H9 (cell line): ENCODE results near the gene CCNL1. TPM values are rescaled to one million over a fixed set of nuclear protein-coding genes. Genes with fewer than 3 reads are reported as not detected.

Experiments
- DNase-seq: peaks from one replicate; pipeline ENCODE4 v3.0.0-alpha.2; 2017
- H2AFZ ChIP-seq: one replicate; pipeline ENCODE4 v1.6.1; 2013; ENCODE audit warnings: mild to moderate bottlenecking, low read length, control low read depth, moderate library complexity
- H2AK5ac ChIP-seq: 2 replicates; pipeline ENCODE4 v1.6.1; 2013; ENCODE audit warnings: low read length, control low read depth, mixed read lengths; ENCODE audit not compliant: insufficient read length
- H2BK120ac ChIP-seq: one replicate; pipeline ENCODE4 v1.6.1; 2013; ENCODE audit warnings: low read depth, mild to moderate bottlenecking, low read length, control low read depth, inconsistent platforms; ENCODE audit not compliant: poor library complexity, severe bottlenecking
- H2BK12ac ChIP-seq: 2 replicates; pipeline ENCODE4 v1.6.1; 2013; ENCODE audit warnings: low read length, control low read depth, mixed read lengths, low read depth; ENCODE audit not compliant: insufficient read length
- H2BK15ac ChIP-seq: 2 replicates; pipeline ENCODE4 v1.6.1; 2013; ENCODE audit warnings: low read depth, low read length, control low read depth
- H2BK20ac ChIP-seq: one replicate; pipeline ENCODE4 v1.6.1; 2013; ENCODE audit warnings: low read depth, mild to moderate bottlenecking, low read length, control low read depth, inconsistent platforms; ENCODE audit not compliant: poor library complexity, severe bottlenecking
- H2BK5ac ChIP-seq: 2 replicates; pipeline ENCODE4 v1.6.1; 2013; ENCODE audit warnings: low read length, control low read depth, mixed read lengths; ENCODE audit not compliant: insufficient read length
- H3K14ac ChIP-seq: 2 replicates; pipeline ENCODE4 v1.6.1; 2013; ENCODE audit warnings: low read length, control low read depth; ENCODE audit not compliant: insufficient read depth
- H3K18ac ChIP-seq: 2 replicates; pipeline ENCODE4 v1.6.1; 2013; ENCODE audit warnings: low read depth, mild to moderate bottlenecking, mixed read lengths, low read length, control low read depth; ENCODE audit not compliant: insufficient read length
- H3K23ac ChIP-seq: 2 replicates; pipeline ENCODE4 v1.6.1; 2013; ENCODE audit warnings: low read length, control low read depth, mixed read lengths, low read depth; ENCODE audit not compliant: insufficient read length
- H3K23me2 ChIP-seq: 2 replicates; pipeline ENCODE4 v1.6.1; 2013; ENCODE audit warnings: low read depth, mild to moderate bottlenecking, mixed read lengths, low read length, control low read depth; ENCODE audit not compliant: insufficient read length, poor library complexity, severe bottlenecking
- H3K27ac ChIP-seq: 2 replicates; pipeline ENCODE4 v1.5.1; 2013; ENCODE audit warnings: low read length, control low read depth, mixed read lengths, low read depth; ENCODE audit not compliant: insufficient read length
- H3K27me3 ChIP-seq: 2 replicates; pipeline ENCODE4 v1.6.1; 2013; ENCODE audit warnings: low read length, control low read depth, inconsistent platforms; ENCODE audit not compliant: insufficient read depth
- H3K4ac ChIP-seq: 2 replicates; pipeline ENCODE4 v1.6.1; 2013; ENCODE audit warnings: low read depth, mild to moderate bottlenecking, control low read depth, inconsistent platforms, low read length, moderate library complexity
- H3K4me1 ChIP-seq: 2 replicates; pipeline ENCODE4 v1.6.1; 2013; ENCODE audit warnings: low read length, control low read depth, inconsistent platforms; ENCODE audit not compliant: insufficient read depth
- H3K4me2 ChIP-seq: 2 replicates; pipeline ENCODE4 v1.6.1; 2013; ENCODE audit warnings: low read length, control low read depth, mixed read lengths; ENCODE audit not compliant: insufficient read length, insufficient read depth
- H3K56ac ChIP-seq: 2 replicates; pipeline ENCODE4 v1.6.1; 2013; ENCODE audit warnings: low read depth, mild to moderate bottlenecking, mixed read lengths, low read length, control low read depth; ENCODE audit not compliant: insufficient read length
- H3K79me1 ChIP-seq: 2 replicates; pipeline ENCODE4 v1.6.1; 2013; ENCODE audit warnings: low read depth, mild to moderate bottlenecking, moderate library complexity, low read length, control low read depth, inconsistent platforms; ENCODE audit not compliant: insufficient read depth, poor library complexity, severe bottlenecking
- H3K79me2 ChIP-seq: 2 replicates; pipeline ENCODE4 v1.6.1; 2013; ENCODE audit warnings: low read length, control low read depth, inconsistent platforms; ENCODE audit not compliant: insufficient read depth
- H3K9ac ChIP-seq: 2 replicates; pipeline ENCODE4 v1.6.1; 2013; ENCODE audit warnings: low read length, control low read depth, mixed read lengths; ENCODE audit not compliant: insufficient read length; ENCODE audit errors: extremely low read depth
- H3K9me3 ChIP-seq: one replicate; pipeline ENCODE4 v1.6.1; 2013; ENCODE audit warnings: low read depth, low read length, inconsistent platforms; ENCODE audit not compliant: control insufficient read depth
- H3T11ph ChIP-seq: one replicate; pipeline ENCODE4 v1.6.1; 2013; ENCODE audit warnings: mild to moderate bottlenecking, low read length, control low read depth, inconsistent platforms
- H4K20me1 ChIP-seq: one replicate; pipeline ENCODE4 v1.6.1; 2013; ENCODE audit not compliant: control insufficient read depth, insufficient read length, insufficient read depth
- H4K5ac ChIP-seq: 2 replicates; pipeline ENCODE4 v1.6.1; 2013; ENCODE audit warnings: low read depth, mild to moderate bottlenecking, mixed read lengths, low read length, control low read depth; ENCODE audit not compliant: insufficient read length
- H4K8ac ChIP-seq: replicated peaks from 2 replicates; pipeline ENCODE4 v1.6.1; 2013; ENCODE audit warnings: low read length, control low read depth, mixed read lengths, low read depth; ENCODE audit not compliant: insufficient read length
- H4K91ac ChIP-seq: 2 replicates; pipeline ENCODE4 v1.6.1; 2013; ENCODE audit warnings: low read depth, mild to moderate bottlenecking, moderate library complexity, mixed read lengths, low read length, control low read depth; ENCODE audit not compliant: insufficient read length
- H3K27ac Mint-ChIP-seq, 3 experiments: 2 replicates in 2 of 3; 3 replicates in 1 of 3; pipeline ENCODE4 v1.8.0; 2020 to 2021; ENCODE audit warnings: mixed read lengths in 3 of 3, mild to moderate bottlenecking in 1 of 3, moderate library complexity in 1 of 3
- H3K27me3 Mint-ChIP-seq: 2 replicates; pipeline ENCODE4 v1.8.0; 2021; ENCODE audit warnings: low read depth, mild to moderate bottlenecking, moderate library complexity, mixed read lengths
- H3K36me3 Mint-ChIP-seq, 3 experiments: 2 replicates in 2 of 3; 3 replicates in 1 of 3; pipeline ENCODE4 v1.8.0; 2020 to 2021; ENCODE audit warnings: low read depth in 3 of 3, mixed read lengths in 3 of 3; ENCODE audit not compliant: insufficient read depth in 1 of 3
- H3K4me1 Mint-ChIP-seq, 2 experiments: 2 replicates each; pipeline ENCODE4 v1.8.0; 2020; ENCODE audit warnings: mixed read lengths in 2 of 2
- H3K4me3 Mint-ChIP-seq, 2 experiments: 2 replicates in 1 of 2; 3 replicates in 1 of 2; pipeline ENCODE4 v1.8.0; 2020 to 2021; ENCODE audit warnings: mild to moderate bottlenecking in 2 of 2, mixed read lengths in 2 of 2, moderate library complexity in 1 of 2
- H3K9me3 Mint-ChIP-seq, 2 experiments: 2 replicates in 1 of 2; 3 replicates in 1 of 2; pipeline ENCODE4 v1.8.0; 2020; ENCODE audit warnings: mild to moderate bottlenecking in 2 of 2, mixed read lengths in 2 of 2, moderate library complexity in 1 of 2
- CTCF ChIP-seq: fragments of 200-600 bp; sonication (generic); conservative IDR thresholded peaks from 3 replicates; pipeline ENCODE4 v1.8.0; 2021; ENCODE audit warnings: antibody characterized with exemption, mild to moderate bottlenecking
- WGBS: extraction: QIAGEN DNeasy Blood & Tissue Kit; methylation state at CpG from one replicate; pipeline ENCODE4 v1.1.7; 2013; ENCODE audit warnings: missing lambda C conversion rate, low lambda C conversion rate, mixed read lengths; ENCODE audit not compliant: insufficient read length; ENCODE audit errors: extremely low coverage; 5-methylcytosine and 5-hydroxymethylcytosine counted together
- total RNA-seq: library from RNA; stranded (reverse); gene quantifications from 2 replicates; pipeline ENCODE4 v1.2.1, GENCODE V29; 2021

Gene CCNL1
- total RNA-seq, 1 experiment from 2014 or later, result 103 TPM

- Histone ChIP-seq H2BK20ac (no peak overlapping the region), H3K9me3 (peaks cover 5% of the 10 kb centered on the region), H2BK5ac (no peak overlapping the region), H3K56ac (no peak overlapping the region), H3K4me2 (no peak overlapping the region), H3K9ac (no peak overlapping the region), H2BK15ac (no peak overlapping the region), H3K23me2 (no peaks in the 10 kb centered on the region), H3K4ac (no peak overlapping the region), H3K23ac (no peak overlapping the region), H3K79me1 (no peaks in the 10 kb centered on the region), H2BK120ac (no peak overlapping the region), H3K27me3 (no peaks in the 10 kb centered on the region), H2BK12ac (no peak overlapping the region), H2AFZ (no peak overlapping the region), H4K5ac (no peak overlapping the region), H3K4me1 (no peaks in the 10 kb centered on the region; the same call in 1 of the 2 replicates), H2AK5ac (no peak overlapping the region), H4K20me1 (no peaks in the 10 kb centered on the region), H3K79me2 (no peaks in the 10 kb centered on the region), H3K14ac (no peak overlapping the region), H4K91ac (no peak overlapping the region), H3T11ph (no peak overlapping the region), H3K18ac (no peak overlapping the region), H3K27ac (no peak overlapping the region), H4K8ac (no peak overlapping the region)
- no peak overlapping the region for H3K4me3 Mint-ChIP-seq
- peaks cover 38 to 69% (median 47%) of the 10 kb centered on the region in 3 experiments for H3K36me3 Mint-ChIP-seq
- peaks cover 73 to 88% of the 10 kb centered on the region in 2 experiments for H3K9me3 Mint-ChIP-seq
- H3K27me3 Mint-ChIP-seq, result peaks cover 17% of the 10 kb centered on the region
- H3K4me1 Mint-ChIP-seq, result 0 out of 4 replicates have a peak, but pooled peaks cover 0 to 4% of the 10 kb centered on the region in 2 experiments
- no peak for DNase-seq
- WGBS, result no CpG with 5 or more reads among the region's 2 CpGs
- no peak for TF ChIP-seq CTCF
- no peak overlapping the region for H3K27ac Mint-ChIP-seq
Observed at GRCh38 chr3:157190380-157190872, 30.5 kb upstream of the CCNL1 start.
